GM19452 (cell line): ENCODE results near the gene CHMP2B.

Experiments used
- ATAC-seq: cut with Tn5 transposase; IDR thresholded peaks from one replicate; pipeline ENCODE4 v1.9.1; 2021; ENCODE audit not compliant: unreplicated experiment

The CHMP2B gene

GRCh38 chr3:87227104-87227834 lies at the start of gene CHMP2B:
Gene CHMP2B, plus strand, starts transcription at chr3:87227309. Its CDS starts 214 bp downstream, at chr3:87227523.
- peak; percentile 97 for ATAC-seq

- no peak for ATAC-seq
These were observed 47.5 kb upstream of the CHMP2B start for GRCh38 chr3:87179642-87180041.

GRCh38 chr3:87181551-87181950 lies 45.6 kb upstream of the CHMP2B start:
- no peak for ATAC-seq

- ATAC-seq = no peak
These were observed 45.1 kb upstream of the CHMP2B start for GRCh38 chr3:87182023-87182422.

GRCh38 chr3:87186608-87187159 lies 40.4 kb upstream of the CHMP2B start:
- no peak for ATAC-seq

- no peak for ATAC-seq
These were observed 35.9 kb upstream of the CHMP2B start for GRCh38 chr3:87191175-87191574.

- no peak for ATAC-seq
These were observed 35.5 kb upstream of the CHMP2B start for GRCh38 chr3:87191641-87192040.

- no peak for ATAC-seq
These were observed 30.2 kb upstream of the CHMP2B start for GRCh38 chr3:87196879-87197278.

GRCh38 chr3:87197531-87197930 lies 29.6 kb upstream of the CHMP2B start:
- ATAC-seq = no peak

- no peak for ATAC-seq
These were observed 28.3 kb upstream of the CHMP2B start for GRCh38 chr3:87198774-87199173.

GRCh38 chr3:87199628-87200027 lies 27.5 kb upstream of the CHMP2B start:
- ATAC-seq = no peak

- no peak for ATAC-seq
These were observed 27.0 kb upstream of the CHMP2B start for GRCh38 chr3:87200060-87200647.

GRCh38 chr3:87201727-87202126 lies 25.4 kb upstream of the CHMP2B start:
- no peak for ATAC-seq

GRCh38 chr3:87203809-87204208 lies 23.3 kb upstream of the CHMP2B start:
- ATAC-seq = no peak

GRCh38 chr3:87206070-87206469 lies 21.0 kb upstream of the CHMP2B start:
- no peak for ATAC-seq

GRCh38 chr3:87206635-87207034 lies 20.5 kb upstream of the CHMP2B start:
- no peak for ATAC-seq

- ATAC-seq = no peak
These were observed 19.6 kb upstream of the CHMP2B start for GRCh38 chr3:87207460-87207859.

- no peak for ATAC-seq
These were observed 18.0 kb upstream of the CHMP2B start for GRCh38 chr3:87209111-87209510.

- no peak for ATAC-seq
These were observed 8.5 kb upstream of the CHMP2B start for GRCh38 chr3:87218560-87218959.

- no peak for ATAC-seq
These were observed 7.5 kb upstream of the CHMP2B start for GRCh38 chr3:87219611-87220010.

GRCh38 chr3:87225659-87226058 lies 1.4 kb upstream of the CHMP2B start:
- ATAC-seq = no peak

- no peak for ATAC-seq
These were observed 681 bp downstream of the CHMP2B start for GRCh38 chr3:87227835-87228144.

- no peak for ATAC-seq
These were observed 1.2 kb downstream of the CHMP2B start for GRCh38 chr3:87228316-87228715.
